PFSK-1 (cell line): ENCODE measurements around the gene SRD5A1.

Experiments
- FOXP2 ChIP-seq: optimal IDR thresholded peaks from 2 replicates; pipeline ENCODE3; 2011; ENCODE audit warnings: borderline replicate concordance, control low read depth, inconsistent platforms; ENCODE audit not compliant: insufficient read depth; ENCODE audit errors: extremely low read length, extremely low read depth
- POLR2AphosphoS5 ChIP-seq: IDR thresholded peaks from 2 replicates; pipeline ENCODE4 v1.6.1; 2012; ENCODE audit warnings: low read depth, mild to moderate bottlenecking, control low read depth, low read length, moderate library complexity
- REST ChIP-seq, 2 experiments: IDR thresholded peaks; 2 replicates each; pipeline versions ENCODE4 v1.6.1 to v1.8.0; 2011 to 2012; ENCODE audit warnings: low read depth in 2 of 2, low read length in 2 of 2, control low read depth in 1 of 2, inconsistent platforms in 1 of 2, mild to moderate bottlenecking in 1 of 2, moderate library complexity in 1 of 2; ENCODE audit not compliant: insufficient read depth in 1 of 2
- SIN3A ChIP-seq: IDR thresholded peaks from 2 replicates; pipeline ENCODE4 v1.6.1; 2012; ENCODE audit warnings: mild to moderate bottlenecking, low read length, moderate library complexity, borderline replicate concordance; ENCODE audit not compliant: insufficient read depth
- TAF1 ChIP-seq: IDR thresholded peaks from 2 replicates; pipeline ENCODE4 v1.6.1; 2012; ENCODE audit warnings: low read length, control low read depth, borderline replicate concordance; ENCODE audit not compliant: insufficient read depth

The SRD5A1 gene

GRCh38 chr5:6649186-6649585 is 15.9 kb downstream of the SRD5A1 start:
- TF ChIP-seq TAF1 (no peak), REST (IDR thresholded peaks at IDR 0.05; ENCODE audit: insufficient read depth in 1 of 2, low read depth in 2 of 2, low read length in 2 of 2) (no peak), POLR2AphosphoS5 (no peak), SIN3A (no peak), FOXP2 (no peak)

GRCh38 chr5:6649681-6650080 is 16.4 kb downstream of the SRD5A1 start:
- TF ChIP-seq REST (IDR thresholded peaks at IDR 0.05; ENCODE audit: insufficient read depth in 1 of 2, low read depth in 2 of 2, low read length in 2 of 2) (no peak), POLR2AphosphoS5 (no peak), FOXP2 (no peak), SIN3A (no peak), TAF1 (no peak)

- TF ChIP-seq SIN3A: no peak
These were observed 18.8 kb downstream of the SRD5A1 start for GRCh38 chr5:6652025-6652424.

GRCh38 chr5:6655432-6655831 is 22.2 kb downstream of the SRD5A1 start:
- TF ChIP-seq POLR2AphosphoS5: no peak
- TF ChIP-seq TAF1: no peak
- TF ChIP-seq REST (IDR thresholded peaks at IDR 0.05; ENCODE audit: insufficient read depth in 1 of 2, low read depth in 2 of 2, low read length in 2 of 2): no peak
- no peak for TF ChIP-seq SIN3A
- TF ChIP-seq FOXP2: no peak

GRCh38 chr5:6656680-6657079 is 23.4 kb downstream of the SRD5A1 start:
- TF ChIP-seq TAF1 (no peak), FOXP2 (no peak), REST (IDR thresholded peaks at IDR 0.05; ENCODE audit: insufficient read depth in 1 of 2, low read depth in 2 of 2, low read length in 2 of 2) (no peak), SIN3A (no peak), POLR2AphosphoS5 (no peak)
